ENCODE results near the gene TKTL1. TPM values are rescaled to one million over a fixed set of nuclear protein-coding genes. Genes with fewer than 3 reads are reported as not detected.

TKTL1 gene
- total RNA-seq, 4 donors from 2014 or later: 0.31 TPM; not detected in 2

- no peaks in the 10 kb centered on the region for H3K27me3 ChIP-seq
- no peak for ATAC-seq
- no peaks in the 10 kb centered on the region for H3K36me3 ChIP-seq
- TF ChIP-seq CTCF (IDR thresholded peaks at IDR 0.05) (no peak), EP300 (IDR thresholded peaks at IDR 0.05) (no peak), POLR2AphosphoS5 (IDR thresholded peaks at IDR 0.05) (no peak), POLR2A (IDR thresholded peaks at IDR 0.05) (no peak)
- WGBS, 2 donors (ENCODE audit: low coverage in 1 of 2): 78 to 100% methylated on average over 3 to 4 of the region's 5 CpGs
- H3K4me3 ChIP-seq: no peak overlapping the region
- H3K4me1 ChIP-seq: no peaks in the 10 kb centered on the region
- H3K27ac ChIP-seq: no peak overlapping the region
- H3K9me3 ChIP-seq: no peaks in the 10 kb centered on the region
These were observed 33.1 kb downstream of the TKTL1 start for GRCh38 chrX:154328646-154329045.

GRCh38 chrX:154329294-154329693 is 33.7 kb downstream of the TKTL1 start:
- no peak overlapping the region for H3K4me3 ChIP-seq
- no peaks in the 10 kb centered on the region for H3K36me3 ChIP-seq
- no peaks in the 10 kb centered on the region for H3K9me3 ChIP-seq
- WGBS, 2 donors (ENCODE audit: low coverage in 1 of 2): 50 to 87% methylated on average over 1 to 4 of the region's 10 CpGs
- no peak for ATAC-seq
- no peaks in the 10 kb centered on the region for H3K4me1 ChIP-seq
- no peak overlapping the region for H3K27ac ChIP-seq
- no peak for TF ChIP-seq CTCF (IDR thresholded peaks at IDR 0.05)
- no peak for TF ChIP-seq EP300 (IDR thresholded peaks at IDR 0.05)
- no peak for TF ChIP-seq POLR2AphosphoS5 (IDR thresholded peaks at IDR 0.05)
- TF ChIP-seq POLR2A (IDR thresholded peaks at IDR 0.05): no peak
- no peaks in the 10 kb centered on the region for H3K27me3 ChIP-seq

- Histone ChIP-seq H3K27me3 (no peaks in the 10 kb centered on the region), H3K27ac (no peak overlapping the region), H3K9me3 (no peaks in the 10 kb centered on the region), H3K4me3 (no peak overlapping the region), H3K36me3 (no peaks in the 10 kb centered on the region), H3K4me1 (no peaks in the 10 kb centered on the region)
- ATAC-seq: no peak
- no peak for TF ChIP-seq CTCF (IDR thresholded peaks at IDR 0.05)
- no peak for TF ChIP-seq POLR2A (IDR thresholded peaks at IDR 0.05)
- no peak for TF ChIP-seq EP300 (IDR thresholded peaks at IDR 0.05)
- TF ChIP-seq POLR2AphosphoS5 (IDR thresholded peaks at IDR 0.05): no peak
- no CpG with 5 or more reads among the region's 29 CpGs for WGBS, 2 donors (ENCODE audit: low coverage in 1 of 2)
These were observed 37.0 kb downstream of the TKTL1 start for GRCh38 chrX:154332561-154332960.

GRCh38 chrX:154333116-154333515 is 37.5 kb downstream of the TKTL1 start:
- no peaks in the 10 kb centered on the region for H3K36me3 ChIP-seq
- no peak for ATAC-seq
- no peaks in the 10 kb centered on the region for H3K9me3 ChIP-seq
- H3K27me3 ChIP-seq: no peaks in the 10 kb centered on the region
- no peak overlapping the region for H3K27ac ChIP-seq
- no peak overlapping the region for H3K4me3 ChIP-seq
- WGBS, 2 donors (ENCODE audit: low coverage in 1 of 2): no CpG with 5 or more reads among the region's 9 CpGs
- TF ChIP-seq EP300 (IDR thresholded peaks at IDR 0.05): no peak
- no peak for TF ChIP-seq CTCF (IDR thresholded peaks at IDR 0.05)
- no peak for TF ChIP-seq POLR2A (IDR thresholded peaks at IDR 0.05)
- TF ChIP-seq POLR2AphosphoS5 (IDR thresholded peaks at IDR 0.05): no peak
- H3K4me1 ChIP-seq: no peaks in the 10 kb centered on the region

- Histone ChIP-seq H3K9me3 (no peaks in the 10 kb centered on the region), H3K27me3 (no peaks in the 10 kb centered on the region), H3K4me3 (no peak overlapping the region), H3K27ac (no peak overlapping the region), H3K4me1 (no peaks in the 10 kb centered on the region), H3K36me3 (no peaks in the 10 kb centered on the region)
- TF ChIP-seq POLR2AphosphoS5 (IDR thresholded peaks at IDR 0.05) (no peak), POLR2A (IDR thresholded peaks at IDR 0.05) (no peak), CTCF (IDR thresholded peaks at IDR 0.05) (no peak), EP300 (IDR thresholded peaks at IDR 0.05) (no peak)
- ATAC-seq: no peak
- WGBS, 2 donors (ENCODE audit: low coverage in 1 of 2): 72 to 90% methylated on average over 3 to 4 of the region's 6 CpGs
These were observed 38.3 kb downstream of the TKTL1 start for GRCh38 chrX:154333837-154334271.
